Muscle layer of colon (tissue), 2 donors: ENCODE results near the gene SLC25A31.
A peak's percentile ranks its signal among the peaks of the same experiment; 100 is the strongest.

Source experiments
- H3K27ac ChIP-seq: one replicate; pipeline ENCODE4 v1.7.0; 2013; ENCODE audit warnings: low read depth, mild to moderate bottlenecking, low read length, moderate library complexity
- H3K27me3 ChIP-seq, 2 donors: one replicate each; pipeline ENCODE4 v1.7.0; 2013; ENCODE audit warnings: low read length in 2 of 2, mild to moderate bottlenecking in 2 of 2; ENCODE audit not compliant: insufficient read depth in 2 of 2, control insufficient read depth in 1 of 2
- H3K36me3 ChIP-seq: one replicate; pipeline ENCODE4 v1.7.0; 2013; ENCODE audit warnings: mild to moderate bottlenecking, low read length; ENCODE audit not compliant: insufficient read depth
- H3K4me1 ChIP-seq: one replicate; pipeline ENCODE4 v1.7.0; 2013; ENCODE audit warnings: mild to moderate bottlenecking, low read length; ENCODE audit not compliant: insufficient read depth
- H3K4me3 ChIP-seq, 2 donors: one replicate each; pipeline ENCODE4 v1.7.0; 2013; ENCODE audit warnings: low read length in 2 of 2, low read depth in 1 of 2, mild to moderate bottlenecking in 1 of 2, moderate library complexity in 1 of 2
- H3K9ac ChIP-seq: one replicate; pipeline ENCODE4 v1.7.0; 2013; ENCODE audit warnings: low read length
- H3K9me3 ChIP-seq: one replicate; pipeline ENCODE4 v1.7.0; 2013; ENCODE audit warnings: mild to moderate bottlenecking, low read length
- donor health status: abdominal sarcoma.
- donor health status: Adenocarcinoma of cecum.

Gene SLC25A31

DNA sequence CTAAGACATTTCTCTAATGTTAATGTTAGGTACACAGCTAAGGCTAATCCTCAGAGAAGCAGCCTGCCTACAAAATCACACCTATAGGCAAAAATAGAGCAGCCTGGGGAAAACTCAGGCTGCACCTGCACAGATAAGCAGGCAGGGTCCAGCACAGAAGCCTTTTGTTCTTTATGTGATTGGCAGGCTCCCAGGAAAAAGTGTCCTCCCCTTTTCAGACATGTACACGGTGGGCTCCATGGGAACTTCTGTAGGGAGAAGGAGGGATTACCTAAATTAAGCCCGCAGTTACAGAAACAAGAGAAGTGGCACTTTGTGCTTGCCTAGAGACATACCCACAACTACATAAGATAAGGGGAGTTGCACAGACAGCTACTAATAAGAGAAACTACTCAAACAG lies 47.9 kb downstream of the SLC25A31 start:
- H3K4me1 ChIP-seq, result peaks cover 7% of the 10 kb centered on the region
- no peaks in the 10 kb centered on the region for H3K27me3 ChIP-seq
- H3K27ac ChIP-seq, result no peak overlapping the region
- H3K4me3 ChIP-seq, result no peak overlapping the region
- no peak overlapping the region for H3K9ac ChIP-seq
- H3K36me3 ChIP-seq, result no peaks in the 10 kb centered on the region
- H3K9me3 ChIP-seq, result no peaks in the 10 kb centered on the region

DNA sequence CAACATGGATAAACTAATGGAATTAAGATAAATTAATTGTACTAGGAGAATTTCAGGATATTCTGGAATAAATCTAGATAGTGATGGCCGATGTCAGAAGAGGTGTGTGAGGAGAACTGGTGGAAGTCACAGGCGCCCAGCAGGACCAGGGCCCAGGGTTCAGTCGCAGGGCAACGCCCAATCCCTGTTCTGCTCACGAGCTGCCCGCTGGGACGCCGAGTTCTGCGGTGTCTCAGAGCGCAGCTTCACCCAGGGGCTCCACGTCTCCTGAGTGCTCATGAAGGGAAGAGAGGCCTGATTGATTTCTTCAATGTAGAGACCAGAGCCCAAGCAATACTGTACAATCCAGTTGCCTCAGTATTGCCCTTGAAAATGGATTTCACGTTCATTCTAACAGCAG lies 50.4 kb downstream of the SLC25A31 start:
- H3K36me3 ChIP-seq, result no peaks in the 10 kb centered on the region
- no peak overlapping the region for H3K4me3 ChIP-seq
- no peaks in the 10 kb centered on the region for H3K9me3 ChIP-seq
- no peak overlapping the region for H3K27ac ChIP-seq
- no peaks in the 10 kb centered on the region for H3K27me3 ChIP-seq
- H3K4me1 ChIP-seq, result peaks cover 18% of the 10 kb centered on the region
- no peak overlapping the region for H3K9ac ChIP-seq

DNA sequence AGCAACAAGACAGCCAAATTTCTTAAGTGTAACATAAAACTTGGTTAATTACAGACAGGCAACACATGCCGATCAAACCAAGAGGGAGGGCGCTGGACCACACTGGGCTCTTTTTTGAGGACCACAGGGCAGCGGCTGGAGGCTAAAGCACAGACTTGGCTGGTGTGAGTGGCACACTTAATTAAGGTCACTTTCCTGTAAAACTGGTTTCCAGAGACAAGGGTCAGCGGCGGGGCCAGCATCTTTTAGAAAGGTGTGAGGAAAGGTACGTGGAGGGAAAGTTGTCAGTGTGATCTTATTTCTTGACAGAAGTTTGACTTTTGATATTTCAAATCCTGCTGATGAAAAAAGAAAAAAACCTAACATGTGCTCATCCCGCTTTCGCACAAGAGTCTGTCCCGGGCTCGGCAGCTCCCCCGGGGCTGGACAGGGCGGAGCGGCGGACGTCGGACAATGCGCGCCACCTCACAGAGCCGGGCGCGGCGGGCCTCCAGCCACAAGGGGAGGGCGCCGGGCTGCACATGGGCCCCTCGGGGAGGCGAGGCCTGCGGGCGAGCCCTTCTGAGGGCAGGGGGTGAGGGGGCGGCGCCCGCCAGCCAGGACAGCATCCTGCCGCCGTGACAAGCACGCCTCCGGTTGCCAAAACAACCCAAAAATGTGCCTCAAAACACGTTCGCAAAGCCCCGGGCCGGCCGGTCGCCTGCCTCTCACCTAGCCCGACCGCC lies 51.3 kb downstream of the SLC25A31 start:
- H3K36me3 ChIP-seq, result no peaks in the 10 kb centered on the region
- H3K4me1 ChIP-seq, result peaks cover 18% of the 10 kb centered on the region
- H3K27me3 ChIP-seq, result no peaks in the 10 kb centered on the region
- H3K27ac ChIP-seq, result peak overlapping the region; percentile 76
- H3K9me3 ChIP-seq, result no peaks in the 10 kb centered on the region
- H3K9ac ChIP-seq, result peak overlapping the region; percentile 13
- H3K4me3 ChIP-seq, result peak overlapping the region; percentile 70 to 99

DNA sequence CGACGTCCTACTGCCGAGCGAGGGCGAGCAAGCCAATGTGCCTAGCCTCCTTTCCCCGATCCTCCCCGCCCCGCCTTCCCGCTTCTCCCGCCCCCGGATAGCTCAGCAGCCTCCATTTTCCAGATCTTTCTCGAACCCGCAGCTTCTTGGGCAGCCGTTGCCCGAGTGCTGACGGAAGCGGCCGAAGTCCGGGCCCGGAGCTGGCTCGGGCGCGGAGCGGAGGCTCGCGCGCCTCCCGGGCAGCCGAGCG lies 51.8 kb downstream of the SLC25A31 start:
- peak overlapping the region; percentile 76 for H3K27ac ChIP-seq
- H3K36me3 ChIP-seq, result no peaks in the 10 kb centered on the region
- no peaks in the 10 kb centered on the region for H3K9me3 ChIP-seq
- peak overlapping the region; percentile 13 for H3K9ac ChIP-seq
- no peaks in the 10 kb centered on the region for H3K27me3 ChIP-seq
- H3K4me3 ChIP-seq, result peak overlapping the region; percentile 70 to 99
- peaks cover 18% of the 10 kb centered on the region for H3K4me1 ChIP-seq

DNA sequence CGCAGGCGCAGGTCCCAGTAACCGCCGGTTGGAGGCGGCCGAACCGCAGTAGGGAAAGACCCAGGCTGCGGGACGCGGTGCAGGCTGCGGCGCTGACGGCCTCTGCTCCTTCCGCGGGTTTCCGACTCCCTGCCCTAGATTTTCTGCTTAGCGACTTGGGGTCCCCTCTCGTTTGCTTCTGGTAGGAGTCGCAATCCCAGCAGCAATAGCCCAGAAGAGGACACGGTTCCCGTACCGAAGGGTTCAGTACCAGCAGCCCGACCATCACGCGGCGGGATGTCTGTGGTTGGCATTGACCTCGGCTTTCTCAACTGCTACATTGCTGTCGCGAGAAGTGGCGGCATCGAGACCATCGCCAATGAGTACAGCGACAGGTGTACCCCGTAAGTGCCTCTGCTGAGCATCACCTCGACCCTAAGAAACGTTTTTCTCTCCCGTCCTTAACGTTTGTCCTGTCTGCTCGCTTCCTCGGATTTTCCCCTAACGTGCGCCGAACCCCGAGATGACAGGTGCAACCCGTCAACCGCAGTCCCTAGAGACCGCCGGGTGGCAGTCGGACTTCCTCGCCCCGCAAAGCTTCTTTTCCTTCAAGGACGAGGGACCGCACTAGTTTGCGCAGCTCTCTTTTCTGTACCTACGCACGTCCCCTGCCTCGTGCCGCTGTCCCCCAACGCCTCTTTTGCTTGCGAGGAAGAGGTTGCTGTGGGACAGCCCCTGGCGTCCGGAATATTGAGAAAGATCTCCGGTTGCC lies 52.2 kb downstream of the SLC25A31 start, which contains the start of gene HSPA4L:
Gene HSPA4L (plus strand): TSS at position 48 of the 751 bp plus-strand sequence. CDS start 229 bp downstream, at position 277.
- H3K4me1 ChIP-seq, result peaks cover 18% of the 10 kb centered on the region
- no peaks in the 10 kb centered on the region for H3K36me3 ChIP-seq
- peak within 1 kb of the TSS; percentile 82 for H3K27ac ChIP-seq
- H3K4me3 ChIP-seq, result peak within 1 kb of the TSS; percentile 70 to 99
- H3K9me3 ChIP-seq, result no peaks in the 10 kb centered on the region
- peak within 1 kb of the TSS; percentile 92 for H3K9ac ChIP-seq
- H3K27me3 ChIP-seq, result no peaks in the 10 kb centered on the region

DNA sequence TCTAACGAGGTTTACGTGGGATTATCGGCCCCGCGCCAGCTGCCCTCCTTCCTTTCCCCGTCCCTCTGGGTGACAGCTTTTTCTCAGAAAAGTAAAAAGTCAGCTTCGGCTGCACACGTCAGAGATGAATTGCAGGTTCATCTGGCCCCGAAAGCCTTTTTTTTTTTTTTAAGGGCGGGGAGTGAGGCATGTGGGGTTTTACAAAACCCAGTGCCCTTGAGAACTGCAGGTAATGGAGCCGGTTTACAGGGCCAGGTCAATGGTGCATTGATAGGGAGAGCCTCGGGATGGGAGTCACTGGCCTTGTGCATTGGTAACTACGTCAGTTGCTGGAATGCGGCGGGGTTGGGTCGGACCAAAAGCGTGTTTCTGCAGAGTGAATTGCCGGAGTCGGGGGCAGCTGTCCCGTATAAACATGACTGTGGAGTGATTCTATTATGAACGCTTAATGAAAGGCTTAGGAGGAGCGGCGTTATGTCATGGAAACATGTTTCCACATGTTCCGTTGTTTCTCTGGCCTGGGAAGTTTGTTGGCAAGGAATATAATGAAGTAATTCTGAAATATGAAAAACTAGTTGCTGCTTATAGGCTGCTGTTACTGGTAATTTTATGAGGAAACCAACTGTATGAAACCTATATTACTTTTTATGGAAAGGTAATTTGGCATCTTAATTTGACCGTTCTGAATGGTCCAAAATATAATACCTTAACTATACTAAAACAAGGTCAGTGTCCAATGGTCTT lies 53.0 kb downstream of the SLC25A31 start:
- Histone ChIP-seq H3K27me3 (no peaks in the 10 kb centered on the region), H3K9me3 (no peaks in the 10 kb centered on the region), H3K36me3 (no peaks in the 10 kb centered on the region), H3K27ac (peak overlapping the region; percentile 82), H3K4me1 (peaks cover 18% of the 10 kb centered on the region), H3K4me3 (peak overlapping the region; percentile 70 to 99), H3K9ac (peak overlapping the region; percentile 92)

DNA sequence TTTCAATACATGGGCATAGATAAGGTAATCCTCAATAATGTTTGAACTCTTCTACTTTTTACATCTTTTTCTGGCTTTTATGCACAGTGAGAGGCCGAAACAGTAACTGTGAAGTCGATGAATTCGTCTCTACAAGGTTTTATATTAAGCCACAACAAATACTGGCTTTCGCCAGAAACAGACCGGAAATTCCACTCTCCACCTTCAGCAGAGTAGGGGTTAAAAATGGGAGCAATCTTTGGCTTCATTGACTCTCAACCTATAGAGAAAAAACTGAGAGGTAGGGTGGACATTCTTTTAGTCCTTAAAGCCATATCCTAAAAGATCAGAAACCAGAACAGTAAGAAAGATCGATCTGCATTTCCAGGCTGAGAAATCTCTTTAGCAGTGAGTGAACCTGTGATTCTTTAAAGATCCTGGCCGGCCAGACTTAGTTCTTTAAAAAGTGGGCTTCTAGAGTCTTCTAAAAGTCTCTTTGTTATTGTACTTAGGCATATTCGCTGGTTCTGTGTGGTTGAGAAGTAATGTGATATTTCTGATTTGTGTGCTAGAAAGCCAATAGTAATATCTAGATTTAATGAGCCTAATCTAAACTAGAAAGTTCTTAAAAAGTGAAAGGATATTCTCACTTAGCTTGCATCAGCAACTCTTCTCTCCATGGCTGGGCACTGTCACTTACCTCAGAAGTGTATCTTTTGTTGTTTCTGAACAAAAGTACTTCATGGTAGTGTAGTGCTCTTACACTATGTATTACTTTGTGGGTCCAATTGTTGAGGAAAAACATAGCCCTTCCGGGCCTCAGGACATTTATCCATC lies 54.0 kb downstream of the SLC25A31 start:
- no peaks in the 10 kb centered on the region for H3K9me3 ChIP-seq
- H3K9ac ChIP-seq, result peak overlapping the region; percentile 92
- no peaks in the 10 kb centered on the region for H3K27me3 ChIP-seq
- no peaks in the 10 kb centered on the region for H3K36me3 ChIP-seq
- H3K4me3 ChIP-seq, result peak overlapping the region in 1 of 2 donors; percentile 99
- H3K27ac ChIP-seq, result peak overlapping the region; percentile 36
- H3K4me1 ChIP-seq, result peaks cover 18% of the 10 kb centered on the region

DNA sequence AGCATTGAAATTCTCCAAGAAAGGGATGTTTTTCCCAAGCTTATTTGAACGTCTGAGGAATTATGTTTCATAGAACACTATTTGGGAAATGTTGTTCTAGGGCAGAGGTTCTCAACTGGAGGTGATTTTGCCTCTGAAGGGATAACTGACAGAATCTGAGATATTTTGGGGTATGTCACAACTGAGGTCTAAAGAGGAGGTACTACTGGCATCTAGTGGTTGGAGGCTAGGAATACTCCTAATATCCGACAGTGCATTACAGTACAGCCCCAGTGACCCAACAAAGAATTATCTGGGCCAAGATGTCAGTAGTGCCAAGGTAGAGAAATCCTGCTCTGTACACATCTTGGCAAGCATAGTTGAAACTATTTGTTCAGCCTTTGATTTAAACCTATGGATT lies 58.3 kb downstream of the SLC25A31 start:
- Histone ChIP-seq H3K36me3 (no peaks in the 10 kb centered on the region), H3K9ac (no peak overlapping the region), H3K4me1 (peaks cover 11% of the 10 kb centered on the region), H3K27ac (no peak overlapping the region), H3K27me3 (no peaks in the 10 kb centered on the region), H3K4me3 (no peak overlapping the region), H3K9me3 (no peaks in the 10 kb centered on the region)

DNA sequence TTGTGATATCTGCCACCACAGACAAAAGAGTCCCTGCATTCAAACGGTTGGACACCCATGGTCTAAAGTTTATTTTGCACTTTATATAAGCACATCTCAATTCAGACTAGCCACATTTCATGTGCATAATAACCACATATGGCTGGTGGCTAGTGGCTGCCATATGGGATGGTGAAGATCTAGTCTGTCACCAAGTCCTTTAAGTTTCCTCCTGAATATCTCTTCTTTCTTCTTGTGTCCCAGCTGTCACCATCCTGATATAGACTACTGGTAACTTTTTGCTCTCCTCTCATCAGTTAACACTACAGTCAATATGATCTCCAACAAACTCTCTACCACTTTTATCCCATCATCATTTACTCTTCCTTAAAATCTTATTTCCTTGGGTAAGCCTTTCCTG lies 61.2 kb downstream of the SLC25A31 start:
- Histone ChIP-seq H3K9ac (no peak overlapping the region), H3K4me1 (no peaks in the 10 kb centered on the region), H3K36me3 (no peaks in the 10 kb centered on the region), H3K27ac (no peak overlapping the region), H3K4me3 (no peak overlapping the region), H3K9me3 (no peaks in the 10 kb centered on the region), H3K27me3 (no peaks in the 10 kb centered on the region)

DNA sequence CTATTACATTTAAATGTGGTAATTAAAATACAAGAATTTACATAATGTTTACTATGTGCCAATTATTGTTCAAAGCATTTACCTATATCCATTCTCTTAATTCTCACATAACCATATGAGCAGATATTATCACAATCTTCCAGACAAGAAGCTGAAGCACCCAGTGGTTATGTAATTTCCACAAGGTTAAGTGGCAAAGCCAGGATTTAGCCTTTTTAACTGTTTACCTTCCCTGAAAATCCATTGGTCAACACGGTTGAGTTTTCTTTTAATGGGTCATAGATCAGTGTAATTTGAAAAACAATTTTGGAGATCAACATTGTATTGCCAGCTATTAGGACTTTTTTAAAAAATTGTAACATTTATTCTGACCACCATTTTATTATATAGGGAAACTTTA lies 63.3 kb downstream of the SLC25A31 start:
- Histone ChIP-seq H3K4me3 (no peak overlapping the region), H3K4me1 (no peaks in the 10 kb centered on the region), H3K9me3 (no peaks in the 10 kb centered on the region), H3K36me3 (no peaks in the 10 kb centered on the region), H3K27me3 (no peaks in the 10 kb centered on the region), H3K9ac (no peak overlapping the region), H3K27ac (no peak overlapping the region)

DNA sequence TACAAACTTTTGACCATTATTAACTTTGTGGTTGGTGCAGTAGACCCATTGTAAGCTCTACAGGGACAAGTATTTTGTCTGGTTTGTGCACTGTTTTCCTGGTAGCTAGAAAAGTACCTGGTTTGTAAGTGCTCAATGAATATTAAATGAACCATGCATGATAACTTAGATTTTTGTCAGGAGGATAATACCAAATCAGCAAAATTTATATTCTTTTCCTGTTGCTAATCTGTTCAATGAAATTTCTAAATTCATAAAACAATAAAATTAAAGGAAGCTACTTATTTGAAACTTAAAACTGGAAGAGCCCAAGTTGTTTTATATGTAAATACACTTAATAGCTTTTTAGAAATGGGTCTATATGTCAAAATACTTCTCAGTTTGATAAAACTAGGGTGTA lies 69.5 kb downstream of the SLC25A31 start:
- Histone ChIP-seq H3K9ac (no peak overlapping the region), H3K4me1 (no peaks in the 10 kb centered on the region), H3K9me3 (no peaks in the 10 kb centered on the region), H3K4me3 (no peak overlapping the region), H3K27ac (no peak overlapping the region), H3K36me3 (no peaks in the 10 kb centered on the region), H3K27me3 (no peaks in the 10 kb centered on the region)
